Mesendoderm (in vitro differentiated cells): ENCODE data around the gene ODF4.
A peak's percentile ranks its signal among the peaks of the same experiment; 100 is the strongest.
"Not testable (repeated sequence)": the region's sequence is repeated elsewhere in the genome, so short reads cannot be mapped to it uniquely, and the experiment has no call there.

Experiments used
- DNase-seq: peaks from one replicate; pipeline ENCODE4 v3.0.0; 2013
- H2AK5ac ChIP-seq: 2 replicates; pipeline ENCODE4 v1.6.1; 2013; ENCODE audit warnings: low read length, inconsistent platforms
- H2BK120ac ChIP-seq: 2 replicates; pipeline ENCODE4 v1.6.1; 2013; ENCODE audit warnings: low read depth, mild to moderate bottlenecking, low read length, moderate library complexity, mixed read lengths
- H2BK15ac ChIP-seq: replicated peaks from 2 replicates; pipeline ENCODE4 v1.6.1; 2013; ENCODE audit warnings: low read depth, mild to moderate bottlenecking, moderate library complexity
- H2BK5ac ChIP-seq: 2 replicates; pipeline ENCODE4 v1.6.1; 2013; ENCODE audit warnings: low read length, inconsistent platforms
- H3K18ac ChIP-seq: 2 replicates; pipeline ENCODE4 v1.6.1; 2013; ENCODE audit warnings: mild to moderate bottlenecking, low read length, mixed read lengths
- H3K23ac ChIP-seq: one replicate; pipeline ENCODE4 v1.6.1; 2013; ENCODE audit warnings: low read length
- H3K27ac ChIP-seq: 2 replicates; pipeline ENCODE4 v1.5.1; 2013; ENCODE audit warnings: low read depth, mild to moderate bottlenecking, inconsistent platforms, low read length, moderate library complexity
- H3K27me3 ChIP-seq: 2 replicates; pipeline ENCODE4 v1.6.1; 2013; ENCODE audit warnings: low read length, control low read depth, mild to moderate bottlenecking, inconsistent platforms; ENCODE audit not compliant: insufficient read depth, poor library complexity
- H3K36me3 ChIP-seq: 2 replicates; pipeline ENCODE4 v1.6.1; 2013; ENCODE audit warnings: low read length, inconsistent platforms; ENCODE audit not compliant: control insufficient read depth, insufficient read depth
- H3K4ac ChIP-seq: one replicate; pipeline ENCODE4 v1.6.1; 2013; ENCODE audit warnings: low read depth, mild to moderate bottlenecking, low read length, moderate library complexity
- H3K4me1 ChIP-seq: 2 replicates; pipeline ENCODE4 v1.6.1; 2013; ENCODE audit warnings: low read depth, low read length, inconsistent platforms; ENCODE audit not compliant: control insufficient read depth
- H3K4me2 ChIP-seq: 2 replicates; pipeline ENCODE4 v1.6.1; 2013; ENCODE audit warnings: low read length
- H3K4me3 ChIP-seq: 2 replicates; pipeline ENCODE4 v1.5.1; 2013; ENCODE audit warnings: mild to moderate bottlenecking, low read length
- H3K56ac ChIP-seq: one replicate; pipeline ENCODE4 v1.6.1; 2013; ENCODE audit warnings: low read length
- H3K79me1 ChIP-seq: 2 replicates; pipeline ENCODE4 v1.6.1; 2013; ENCODE audit warnings: low read length, inconsistent platforms
- H3K79me2 ChIP-seq: 2 replicates; pipeline ENCODE4 v1.6.1; 2013; ENCODE audit warnings: mild to moderate bottlenecking, low read length; ENCODE audit not compliant: control insufficient read depth, insufficient read depth
- H3K9ac ChIP-seq: 2 replicates; pipeline ENCODE4 v1.6.1; 2013; ENCODE audit warnings: low read length, inconsistent platforms
- H4K5ac ChIP-seq: one replicate; pipeline ENCODE4 v1.6.1; 2013; ENCODE audit warnings: low read length
- H4K8ac ChIP-seq: one replicate; pipeline ENCODE4 v1.6.1; 2013; ENCODE audit warnings: low read depth, mild to moderate bottlenecking, control low read depth, low read length, moderate library complexity
- WGBS: extraction: QIAGEN DNeasy Blood & Tissue Kit; methylation state at CpG from one replicate; pipeline ENCODE4 v1.1.7; 2013; ENCODE audit warnings: low lambda C conversion rate, missing lambda C conversion rate; ENCODE audit not compliant: insufficient coverage; ENCODE audit errors: extremely low coverage; 5-methylcytosine and 5-hydroxymethylcytosine counted together

Gene ODF4

GRCh38 chr17:8372422-8372821 is 32.8 kb downstream of the ODF4 start:
- no CpG with 5 or more reads among the region's 7 CpGs for WGBS
- DNase-seq: no peak
- H3K23ac ChIP-seq: no peak overlapping the region
- H3K79me1 ChIP-seq: no peaks in the 10 kb centered on the region
- no peaks in the 10 kb centered on the region for H3K27me3 ChIP-seq
- no peak overlapping the region for H2BK5ac ChIP-seq
- H3K4me2 ChIP-seq: no peak overlapping the region
- no peak overlapping the region for H3K9ac ChIP-seq
- H3K27ac ChIP-seq: no peak overlapping the region
- H4K8ac ChIP-seq: no peak overlapping the region
- no peaks in the 10 kb centered on the region for H3K4me1 ChIP-seq
- H3K79me2 ChIP-seq: no peaks in the 10 kb centered on the region
- H3K56ac ChIP-seq: no peak overlapping the region
- H3K4me3 ChIP-seq: no peak overlapping the region
- H2BK15ac ChIP-seq: no peak overlapping the region
- H3K4ac ChIP-seq: no peak overlapping the region
- no peak overlapping the region for H4K5ac ChIP-seq
- peaks cover 1% of the 10 kb centered on the region for H3K36me3 ChIP-seq
- H2AK5ac ChIP-seq: no peak overlapping the region
- no peak overlapping the region for H3K18ac ChIP-seq
- H2BK120ac ChIP-seq: no peak overlapping the region

- H2AK5ac ChIP-seq, H3K18ac ChIP-seq, H4K8ac ChIP-seq, H3K4ac ChIP-seq, H3K36me3 ChIP-seq, H3K79me2 ChIP-seq, H4K5ac ChIP-seq, H3K27ac ChIP-seq, H3K79me1 ChIP-seq, H3K4me2 ChIP-seq, H3K27me3 ChIP-seq, H3K56ac ChIP-seq, H2BK120ac ChIP-seq, H3K9ac ChIP-seq, DNase-seq, H3K4me1 ChIP-seq, H3K4me3 ChIP-seq, H3K23ac ChIP-seq, H2BK5ac ChIP-seq, H2BK15ac ChIP-seq: not testable (repeated sequence)
- no CpG with 5 or more reads among the region's 26 CpGs for WGBS
Observed at GRCh38 chr17:8373856-8374255, 34.2 kb downstream of the ODF4 start.

GRCh38 chr17:8375738-8376259 is 36.2 kb downstream of the ODF4 start:
- Histone ChIP-seq H3K4me3 (peak overlapping the region; percentile 65), H2BK15ac (no peak overlapping the region), H3K18ac (no peak overlapping the region), H4K8ac (no peak overlapping the region), H3K79me2 (peaks cover 8% of the 10 kb centered on the region), H3K9ac (peak overlapping the region; percentile 94), H3K79me1 (peaks cover 4% of the 10 kb centered on the region), H2AK5ac (no peak overlapping the region), H2BK120ac (no peak overlapping the region), H3K27me3 (no peaks in the 10 kb centered on the region), H3K27ac (no peak overlapping the region), H3K36me3 (peaks cover 7% of the 10 kb centered on the region), H3K4ac (peak overlapping the region; percentile 40), H2BK5ac (no peak overlapping the region), H3K4me1 (no peaks in the 10 kb centered on the region), H3K56ac (peak overlapping the region; percentile 99), H3K23ac (no peak overlapping the region), H3K4me2 (peak overlapping the region; percentile 28), H4K5ac (no peak overlapping the region)
- DNase-seq: peak; percentile 47
- WGBS: no CpG with 5 or more reads among the region's 18 CpGs

- Histone ChIP-seq H3K9ac (peak within 1 kb of the TSS; percentile 94), H4K5ac (no peak within 1 kb of the TSS), H3K4me2 (peak within 1 kb of the TSS; percentile 28), H2BK15ac (no peak within 1 kb of the TSS), H3K4ac (peak within 1 kb of the TSS; percentile 84), H3K18ac (no peak within 1 kb of the TSS), H3K27ac (peak within 1 kb of the TSS; percentile 77), H2AK5ac (no peak within 1 kb of the TSS), H2BK5ac (peak within 1 kb of the TSS; percentile 83), H3K4me1 (peaks cover 1% of the 10 kb centered on the region), H3K36me3 (peaks cover 9% of the 10 kb centered on the region), H3K27me3 (no peaks in the 10 kb centered on the region), H3K23ac (no peak within 1 kb of the TSS), H4K8ac (no peak within 1 kb of the TSS), H3K79me1 (peaks cover 4% of the 10 kb centered on the region), H3K56ac (peak within 1 kb of the TSS; percentile 99), H3K79me2 (peaks cover 15% of the 10 kb centered on the region), H3K4me3 (peak within 1 kb of the TSS; percentile 65), H2BK120ac (no peak within 1 kb of the TSS)
- no CpG with 5 or more reads among the region's 41 CpGs for WGBS
- peak; percentile 95 for DNase-seq
Observed at GRCh38 chr17:8376271-8377067, 36.8 kb downstream of the ODF4 start, which contains the start of gene KRABD2. Gene KRABD2, minus strand, starts transcription at chr17:8376704.

GRCh38 chr17:8377422-8377821 is 37.8 kb downstream of the ODF4 start:
- H3K79me2 ChIP-seq: peaks cover 25% of the 10 kb centered on the region
- no peaks in the 10 kb centered on the region for H3K27me3 ChIP-seq
- H2BK120ac ChIP-seq: no peak overlapping the region
- no peak for DNase-seq
- no peak overlapping the region for H2BK5ac ChIP-seq
- peaks cover 4% of the 10 kb centered on the region for H3K79me1 ChIP-seq
- H3K56ac ChIP-seq: no peak overlapping the region
- no peak overlapping the region for H3K23ac ChIP-seq
- no peak overlapping the region for H2BK15ac ChIP-seq
- no peak overlapping the region for H4K5ac ChIP-seq
- H3K4ac ChIP-seq: no peak overlapping the region
- H3K18ac ChIP-seq: no peak overlapping the region
- no peak overlapping the region for H3K27ac ChIP-seq
- WGBS: no CpG with 5 or more reads among the region's 4 CpGs
- peaks cover 9% of the 10 kb centered on the region for H3K36me3 ChIP-seq
- H3K4me3 ChIP-seq: no peak overlapping the region
- no peak overlapping the region for H3K4me2 ChIP-seq
- H4K8ac ChIP-seq: no peak overlapping the region
- H3K9ac ChIP-seq: no peak overlapping the region
- peaks cover 1% of the 10 kb centered on the region for H3K4me1 ChIP-seq
- no peak overlapping the region for H2AK5ac ChIP-seq
